HepG2 (cell line): ENCODE data around the gene ST14. TPM values are rescaled to one million over a fixed set of nuclear protein-coding genes. Genes with fewer than 3 reads are reported as not detected.

Experiments
- ATAC-seq: fragments of 200-7000 bp; cut with Tn5 transposase; 3 replicates; pipeline ENCODE4 v1.9.1; 2020; ENCODE audit warnings: mild to moderate bottlenecking, moderate library complexity
- BruUV-seq: library from RNA; stranded (reverse); fragments of 400-500 nt; replicated peaks from 2 replicates; lab custom pipeline; 2021; lab: Mats Ljungman, UMichigan
- CTCF ChIA-PET: fragments of 300-600 bp; formaldehyde crosslinking; extraction: SDS; loops from one replicate; lab custom pipeline; 2021; ENCODE audit warnings: low total read pairs, inconsistent platforms, low intra/inter-chr PET ratio; lab: Yijun Ruan, JAX
- POLR2A ChIA-PET: fragments of 350-600 bp; sonication (Branson Sonifier 250); formaldehyde crosslinking; loops from one replicate; lab custom pipeline; 2020; ENCODE audit warnings: antibody characterized with exemption, inconsistent platforms; lab: Yijun Ruan, JAX
- DNase-seq: peaks from one replicate; pipeline ENCODE4 v3.0.0-alpha.2; 2015; ENCODE audit warnings: low spot score
- FAIRE-seq: peaks from 3 replicates; lab custom pipeline; 2011; peaks lifted over from hg19 to GRCh38; lab: Jason Lieb, UNC
- H2AFZ ChIP-seq: one replicate; pipeline ENCODE4 v1.6.1; 2011; ENCODE audit warnings: low read length, inconsistent platforms
- H3K27ac ChIP-seq: fragments of 300-600 bp; 3 replicates; pipeline ENCODE4 v1.8.0; 2011; ENCODE audit warnings: mixed run types, mild to moderate bottlenecking, mixed read lengths, low read length, inconsistent platforms; ENCODE audit not compliant: insufficient read depth; ENCODE audit errors: extremely low read length
- H3K27me3 ChIP-seq, 2 experiments: fragments of 200-600 bp in 1 of 2; 2 replicates in 1 of 2; 3 replicates in 1 of 2; pipeline versions ENCODE4 v1.6.0 to v1.8.0; 2011; ENCODE audit warnings: low read length in 2 of 2, mild to moderate bottlenecking in 2 of 2, moderate library complexity in 2 of 2, inconsistent platforms in 1 of 2; ENCODE audit not compliant: insufficient read depth in 2 of 2, control insufficient read depth in 1 of 2
- H3K36me3 ChIP-seq, 2 experiments: fragments of 200-600 bp in 1 of 2; replicated peaks in 1 of 2; 2 replicates in 1 of 2; 3 replicates in 1 of 2; pipeline versions ENCODE4 v1.5.1 to v1.8.0; 2011; ENCODE audit warnings: low read length in 2 of 2, inconsistent platforms in 1 of 2; ENCODE audit not compliant: insufficient read depth in 2 of 2, control insufficient read depth in 1 of 2
- H3K4me1 ChIP-seq: 2 replicates; pipeline ENCODE4 v1.5.1; 2012; ENCODE audit warnings: low read length, inconsistent platforms; ENCODE audit not compliant: insufficient read depth
- H3K4me2 ChIP-seq: 2 replicates; pipeline ENCODE4 v1.6.0; 2011; ENCODE audit warnings: low read depth, low read length, inconsistent platforms
- H3K4me3 ChIP-seq, 3 experiments: fragments of 200-600 bp in 1 of 3; sonication (generic), shearing (Covaris generic) in 1 of 3; replicated peaks in 1 of 3; 2 replicates each; pipeline ENCODE4 v1.5.1; 2011 to 2016; ENCODE audit warnings: low read length in 3 of 3, inconsistent platforms in 2 of 3, low read depth in 2 of 3, mild to moderate bottlenecking in 2 of 3, control low read depth in 1 of 3, mixed read lengths in 1 of 3; ENCODE audit not compliant: insufficient read depth in 1 of 3
- H3K79me2 ChIP-seq: one replicate; pipeline ENCODE4 v1.6.1; 2011; ENCODE audit warnings: low read length, inconsistent platforms; ENCODE audit not compliant: insufficient read depth
- H3K9ac ChIP-seq: 2 replicates; pipeline ENCODE4 v1.6.0; 2011; ENCODE audit warnings: mild to moderate bottlenecking, low read depth, low read length, inconsistent platforms; ENCODE audit not compliant: insufficient read depth
- H3K9me3 ChIP-seq: 2 replicates; pipeline ENCODE4 v1.5.1; 2012; ENCODE audit warnings: mild to moderate bottlenecking, low read length
- H4K20me1 ChIP-seq: 2 replicates; pipeline ENCODE4 v1.6.0; 2011; ENCODE audit warnings: inconsistent platforms, mild to moderate bottlenecking, low read length, moderate library complexity; ENCODE audit not compliant: insufficient read depth
- CBFB ChIP-seq: sonication (generic); formaldehyde crosslinking; IDR thresholded peaks from 2 replicates; pipeline ENCODE4 v1.4.0; 2020; ENCODE audit warnings: missing genetic modification reagents
- FOXM1 ChIP-seq: sonication (generic); formaldehyde crosslinking; IDR thresholded peaks from 2 replicates; pipeline ENCODE4 v1.5.0; 2020; ENCODE audit warnings: missing genetic modification reagents
- JUNB ChIP-seq: sonication (generic); formaldehyde crosslinking; IDR thresholded peaks from 2 replicates; pipeline ENCODE4 v1.8.0; 2022; ENCODE audit warnings: missing genetic modification reagents, mild to moderate bottlenecking, borderline replicate concordance
- KAT7 ChIP-seq: IDR thresholded peaks from 2 replicates; pipeline ENCODE4 v1.6.1; 2018; ENCODE audit warnings: borderline replicate concordance, missing compliant biosample characterization
- KDM2A ChIP-seq: sonication (generic); formaldehyde crosslinking; IDR thresholded peaks from 2 replicates; pipeline ENCODE4 v1.4.0; 2020; ENCODE audit warnings: low read depth, missing genetic modification reagents, borderline replicate concordance
- MEIS2 ChIP-seq: sonication (generic); formaldehyde crosslinking; IDR thresholded peaks from 2 replicates; pipeline ENCODE4 v1.9.0; 2021; ENCODE audit warnings: mild to moderate bottlenecking, missing genetic modification reagents
- NCOA2 ChIP-seq: sonication (generic); formaldehyde crosslinking; IDR thresholded peaks from 2 replicates; pipeline ENCODE4 v1.8.0; 2022; ENCODE audit warnings: inconsistent platforms
- PAF1 ChIP-seq: IDR thresholded peaks from 2 replicates; pipeline ENCODE4 v1.6.1; 2016; ENCODE audit warnings: missing genetic modification reagents, missing compliant biosample characterization
- PAX8 ChIP-seq: sonication (generic); formaldehyde crosslinking; IDR thresholded peaks from 2 replicates; pipeline ENCODE4 v1.8.0; 2022; ENCODE audit warnings: mild to moderate bottlenecking, missing genetic modification reagents, borderline replicate concordance
- PCBP1 ChIP-seq: fragments of 200-400 bp; formaldehyde crosslinking; IDR thresholded peaks from 2 replicates; pipeline ENCODE4 v1.6.1; 2017; ENCODE audit warnings: mild to moderate bottlenecking, low read depth, low read length, borderline replicate concordance
- RAD51 ChIP-seq: fragments of 450-650 bp; IDR thresholded peaks from 2 replicates; pipeline ENCODE4 v1.6.1; 2016; ENCODE audit warnings: borderline replicate concordance
- ZC3H13 ChIP-seq: sonication (generic); formaldehyde crosslinking; IDR thresholded peaks from 2 replicates; pipeline ENCODE4 v1.8.1; 2023; ENCODE audit warnings: mild to moderate bottlenecking, missing genetic modification reagents, moderate library complexity
- ZNF207 ChIP-seq: fragments of 450-650 bp; IDR thresholded peaks from 2 replicates; pipeline ENCODE4 v1.6.1; 2016; ENCODE audit warnings: antibody characterized with exemption, borderline replicate concordance
- ZNF468 ChIP-seq: sonication (generic); formaldehyde crosslinking; IDR thresholded peaks from 2 replicates; pipeline ENCODE4 v1.8.0; 2022; ENCODE audit warnings: mild to moderate bottlenecking, moderate library complexity, missing genetic modification reagents
- ZNF639 ChIP-seq: conservative IDR thresholded peaks from 2 replicates; pipeline ENCODE4 v1.6.1; 2018; ENCODE audit warnings: missing genetic modification reagents
- ZNF703 ChIP-seq: sonication (generic); formaldehyde crosslinking; IDR thresholded peaks from 2 replicates; pipeline ENCODE4 v1.5.1; 2020; ENCODE audit warnings: missing genetic modification reagents, mild to moderate bottlenecking, moderate library complexity, borderline replicate concordance
- ZNF749 ChIP-seq: sonication (generic); formaldehyde crosslinking; IDR thresholded peaks from 2 replicates; pipeline ENCODE4 v1.8.0; 2022; ENCODE audit warnings: mild to moderate bottlenecking, missing genetic modification reagents, moderate library complexity, borderline replicate concordance
- ZNF784 ChIP-seq: sonication (generic); formaldehyde crosslinking; IDR thresholded peaks from 2 replicates; pipeline ENCODE4 v1.5.1; 2020; ENCODE audit warnings: missing genetic modification reagents, mild to moderate bottlenecking, borderline replicate concordance
- WGBS: methylation state at CpG from one replicate; pipeline ENCODE4 v1.1.6; 2017; ENCODE audit warnings: low lambda C conversion rate; 5-methylcytosine and 5-hydroxymethylcytosine counted together
- in situ Hi-C: cut with HindIII; loops from 2 replicates; pipeline ENCODE4 v1.10.0; 2017; ENCODE audit warnings: low pct_unique_long_range_greater_than_20kb; ENCODE audit not compliant: extremely low pct_ligation_motif_present
- intact Hi-C: fragments of 100-400 bp; cut with micrococcal nuclease; formaldehyde crosslinking; loops from one replicate; pipeline ENCODE4 v1.10.0; 2022; ENCODE audit not compliant: unreplicated experiment
- polyA plus RNA-seq, 8 experiments: library from polyadenylated mRNA; depleted of rRNA in 3 of 8; stranded (reverse) in 7 of 8; unstranded in 1 of 8; fragments of >200 nt; fragmentation: Illumina TruSeq in 4 of 8; extraction: Trizol in 4 of 8; gene quantifications; 2 replicates each; pipeline versions ENCODE4 v1.2.1 to v1.2.3, GENCODE V29; 2011 to 2016; ENCODE audit warnings: low read depth in 4 of 8, missing spikeins in 1 of 8, mixed read lengths in 1 of 8; ENCODE audit not compliant: insufficient read depth in 1 of 8
- total RNA-seq, 5 experiments: library from RNA; depleted of rRNA; stranded (reverse); fragments of >200 nt; fragmentation: Illumina TruSeq; extraction: Trizol; gene quantifications; 2 replicates each; pipeline ENCODE4 v1.2.3, GENCODE V29; 2016; ENCODE audit warnings: low read depth in 1 of 5
- TF ChIP-seq, protein P1 (sequence below): sonication (generic); formaldehyde crosslinking; IDR thresholded peaks from 2 replicates; pipeline ENCODE4 v1.5.0; 2020; ENCODE audit warnings: mild to moderate bottlenecking, missing genetic modification reagents

The ST14 gene
- total and polyA plus RNA-seq, 2 of the 13 experiments (the other 11 are each of a cell fraction or from before 2014, with no cell fraction given), result 0.88 to 1.4 TPM

GRCh38 chr11:130244848-130245247 lies 85.3 kb downstream of the ST14 start:
- intact Hi-C loops (no loop called here), in situ Hi-C loops (no loop called here)
- WGBS, result 98% methylated on average over 3 of the region's 3 CpGs
- POLR2A ChIA-PET, result no interaction called here
- Histone ChIP-seq H3K9ac (no peak overlapping the region), H3K79me2 (no peaks in the 10 kb centered on the region), H3K4me2 (no peak overlapping the region), H3K27ac (no peak overlapping the region), H3K36me3 (0 out of 5 replicates have a peak, but pooled peaks cover 0 to 5% of the 10 kb centered on the region in 2 experiments), H3K4me1 (peaks cover 10% of the 10 kb centered on the region; the same call in 1 of the 2 replicates), H3K27me3 (no peaks in the 10 kb centered on the region), H3K4me3 (no peak overlapping the region), H4K20me1 (no peaks in the 10 kb centered on the region), H3K9me3 (no peaks in the 10 kb centered on the region), H2AFZ (no peak overlapping the region)
- DNase-seq, result no peak
- CTCF ChIA-PET, result no interaction called here
- no peak for ATAC-seq
- BruUV-seq, result no TSS peak
- FAIRE-seq, result no peak
- TF ChIP-seq RAD51, result no peak
- TF ChIP-seq KDM2A (CRISPR knock-in tag), result no peak
- no peak for TF ChIP-seq ZNF468 (CRISPR knock-in tag)
- no peak for TF ChIP-seq FOXM1 (CRISPR knock-in tag)
- TF ChIP-seq PAF1, result no peak
- TF ChIP-seq, protein P1, sequence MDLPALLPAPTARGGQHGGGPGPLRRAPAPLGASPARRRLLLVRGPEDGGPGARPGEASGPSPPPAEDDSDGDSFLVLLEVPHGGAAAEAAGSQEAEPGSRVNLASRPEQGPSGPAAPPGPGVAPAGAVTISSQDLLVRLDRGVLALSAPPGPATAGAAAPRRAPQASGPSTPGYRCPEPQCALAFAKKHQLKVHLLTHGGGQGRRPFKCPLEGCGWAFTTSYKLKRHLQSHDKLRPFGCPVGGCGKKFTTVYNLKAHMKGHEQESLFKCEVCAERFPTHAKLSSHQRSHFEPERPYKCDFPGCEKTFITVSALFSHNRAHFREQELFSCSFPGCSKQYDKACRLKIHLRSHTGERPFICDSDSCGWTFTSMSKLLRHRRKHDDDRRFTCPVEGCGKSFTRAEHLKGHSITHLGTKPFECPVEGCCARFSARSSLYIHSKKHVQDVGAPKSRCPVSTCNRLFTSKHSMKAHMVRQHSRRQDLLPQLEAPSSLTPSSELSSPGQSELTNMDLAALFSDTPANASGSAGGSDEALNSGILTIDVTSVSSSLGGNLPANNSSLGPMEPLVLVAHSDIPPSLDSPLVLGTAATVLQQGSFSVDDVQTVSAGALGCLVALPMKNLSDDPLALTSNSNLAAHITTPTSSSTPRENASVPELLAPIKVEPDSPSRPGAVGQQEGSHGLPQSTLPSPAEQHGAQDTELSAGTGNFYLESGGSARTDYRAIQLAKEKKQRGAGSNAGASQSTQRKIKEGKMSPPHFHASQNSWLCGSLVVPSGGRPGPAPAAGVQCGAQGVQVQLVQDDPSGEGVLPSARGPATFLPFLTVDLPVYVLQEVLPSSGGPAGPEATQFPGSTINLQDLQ (CRISPR knock-in tag), result no peak
- TF ChIP-seq ZNF207, result no peak
- no peak for TF ChIP-seq CBFB
- no peak for TF ChIP-seq MEIS2 (CRISPR knock-in tag)
- TF ChIP-seq ZNF749 (CRISPR knock-in tag), result no peak
- no peak for TF ChIP-seq JUNB (CRISPR knock-in tag)
- TF ChIP-seq PAX8 (CRISPR knock-in tag), result no peak
- no peak for TF ChIP-seq KAT7 (CRISPR knock-in tag)
- no peak for TF ChIP-seq PCBP1
- TF ChIP-seq ZNF639 (CRISPR knock-in tag), result no peak
- TF ChIP-seq ZC3H13 (CRISPR knock-in tag), result no peak
- TF ChIP-seq ZNF703, result no peak
- TF ChIP-seq NCOA2 (CRISPR knock-in tag), result no peak
- TF ChIP-seq ZNF784, result no peak
